Sigmoid colon (tissue), 4 donors: ENCODE data around the gene CD58.

Source experiments
- EP300 ChIP-seq, 4 donors: sonication (generic); formaldehyde crosslinking; IDR thresholded peaks; one replicate each; pipeline ENCODE4 v1.6.1; 2017; ENCODE audit warnings: antibody characterized with exemption in 4 of 4
- POLR2AphosphoS5 ChIP-seq, 4 donors: sonication (generic); formaldehyde crosslinking; IDR thresholded peaks; one replicate each; pipeline ENCODE4 v1.6.1; 2017; ENCODE audit warnings: antibody characterized with exemption in 4 of 4
- TF ChIP-seq, protein P1 (sequence below), 4 experiments: fragments of 450-650 bp in 3 of 4; fragments of 200-600 bp in 1 of 4; IDR thresholded peaks; one replicate each; pipeline ENCODE4 v1.5.1; 2016 to 2019; ENCODE audit warnings: antibody characterized with exemption in 4 of 4, mild to moderate bottlenecking in 3 of 4, moderate library complexity in 2 of 4

DNA sequence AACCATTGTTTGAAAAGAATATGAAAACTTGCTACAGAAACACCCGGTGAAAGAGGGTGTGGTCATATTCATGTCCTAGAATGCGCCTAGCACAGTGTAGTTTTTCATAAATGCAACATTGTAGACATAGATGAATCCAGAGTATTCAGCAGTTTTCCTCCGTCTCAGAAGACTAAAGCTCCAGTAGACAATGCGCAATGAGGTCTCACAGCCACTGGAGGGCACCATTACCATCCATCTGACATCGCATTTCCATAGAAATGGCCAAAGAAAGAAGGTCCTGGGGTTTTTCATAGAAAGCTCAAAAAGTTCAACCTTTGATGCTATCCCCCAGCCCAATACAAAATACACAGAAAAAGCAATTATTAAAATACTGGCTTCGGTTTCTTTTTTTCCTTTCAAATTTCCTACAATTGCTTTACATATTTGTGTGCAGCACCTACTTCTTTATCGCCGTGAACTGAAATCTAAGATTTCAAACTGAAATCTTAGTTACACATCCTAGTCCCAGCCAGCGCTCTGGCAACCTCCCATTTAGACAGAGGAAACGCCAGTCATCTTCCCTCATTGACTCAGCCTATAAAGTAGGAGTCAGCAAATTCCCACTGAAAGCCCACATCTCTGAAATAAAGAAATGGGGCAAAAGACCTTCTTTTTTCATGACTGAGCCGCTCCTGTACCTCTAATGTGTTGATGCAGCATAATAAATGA lies 3.9 kb upstream of the CD58 start:
- TF ChIP-seq, protein P1, sequence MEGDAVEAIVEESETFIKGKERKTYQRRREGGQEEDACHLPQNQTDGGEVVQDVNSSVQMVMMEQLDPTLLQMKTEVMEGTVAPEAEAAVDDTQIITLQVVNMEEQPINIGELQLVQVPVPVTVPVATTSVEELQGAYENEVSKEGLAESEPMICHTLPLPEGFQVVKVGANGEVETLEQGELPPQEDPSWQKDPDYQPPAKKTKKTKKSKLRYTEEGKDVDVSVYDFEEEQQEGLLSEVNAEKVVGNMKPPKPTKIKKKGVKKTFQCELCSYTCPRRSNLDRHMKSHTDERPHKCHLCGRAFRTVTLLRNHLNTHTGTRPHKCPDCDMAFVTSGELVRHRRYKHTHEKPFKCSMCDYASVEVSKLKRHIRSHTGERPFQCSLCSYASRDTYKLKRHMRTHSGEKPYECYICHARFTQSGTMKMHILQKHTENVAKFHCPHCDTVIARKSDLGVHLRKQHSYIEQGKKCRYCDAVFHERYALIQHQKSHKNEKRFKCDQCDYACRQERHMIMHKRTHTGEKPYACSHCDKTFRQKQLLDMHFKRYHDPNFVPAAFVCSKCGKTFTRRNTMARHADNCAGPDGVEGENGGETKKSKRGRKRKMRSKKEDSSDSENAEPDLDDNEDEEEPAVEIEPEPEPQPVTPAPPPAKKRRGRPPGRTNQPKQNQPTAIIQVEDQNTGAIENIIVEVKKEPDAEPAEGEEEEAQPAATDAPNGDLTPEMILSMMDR (IDR thresholded peaks at IDR 0.05) = peak; percentile 55 to 83 (median 78)
- no peak for TF ChIP-seq POLR2AphosphoS5 (IDR thresholded peaks at IDR 0.05)
- no peak for TF ChIP-seq EP300 (IDR thresholded peaks at IDR 0.05)
